GM12878 (cell line): ENCODE data around the gene SLC26A1. TPM values are rescaled to one million over a fixed set of nuclear protein-coding genes. Genes with fewer than 3 reads are reported as not detected.

Experiments
- ATAC-seq: fragments of 200-7000 bp; cut with Tn5 transposase; 3 replicates; pipeline ENCODE4 v1.9.1; 2020; ENCODE audit warnings: mild to moderate bottlenecking, moderate library complexity
- BruUV-seq: library from RNA; stranded (reverse); fragments of 400-500 nt; replicated peaks from 2 replicates; lab custom pipeline; 2021; lab: Mats Ljungman, UMichigan
- CTCF ChIA-PET: fragments of 300-600 bp; sonication (Branson Sonifier 250); formaldehyde crosslinking; extraction: SDS; loops from one replicate; lab custom pipeline; 2021; ENCODE audit warnings: inconsistent platforms; lab: Yijun Ruan, JAX
- POLR2A ChIA-PET: fragments of 350-600 bp; formaldehyde crosslinking; extraction: SDS; loops from one replicate; lab custom pipeline; 2021; ENCODE audit warnings: inconsistent platforms; lab: Charles Lee
- RAD21 ChIA-PET: fragments of 300-600 bp; sonication (Branson Sonifier 250); formaldehyde crosslinking; loops from one replicate; lab custom pipeline; 2023; ENCODE audit warnings: antibody characterized with exemption; ENCODE audit not compliant: unreplicated experiment; lab: Charles Lee
- SMC1A ChIA-PET: fragments of 300-600 bp; sonication (Branson Sonifier 250); formaldehyde crosslinking; loops from one replicate; lab custom pipeline; 2023; ENCODE audit not compliant: unreplicated experiment, uncharacterized antibody; lab: Charles Lee
- DNase-seq: peaks from one replicate; pipeline ENCODE4 v3.0.0-alpha.2; 2011; ENCODE audit warnings: low read depth, low spot score
- FAIRE-seq: peaks from 3 replicates; lab custom pipeline; 2011; peaks lifted over from hg19 to GRCh38; lab: Jason Lieb, UNC
- H2AFZ ChIP-seq: 2 replicates; pipeline ENCODE4 v1.6.0; 2011; ENCODE audit warnings: low read depth, low read length, control low read depth; ENCODE audit not compliant: control insufficient read depth
- H3K27ac ChIP-seq: 2 replicates; pipeline ENCODE4 v1.5.1; 2011; ENCODE audit warnings: control low read depth; ENCODE audit not compliant: control insufficient read depth, insufficient read depth
- H3K27me3 ChIP-seq, 2 experiments: replicated peaks in 1 of 2; 2 replicates each; pipeline versions ENCODE4 v1.6.0 to v1.6.1; 2011; ENCODE audit warnings: low read length in 1 of 2; ENCODE audit not compliant: control insufficient read depth in 2 of 2, insufficient read depth in 2 of 2
- H3K36me3 ChIP-seq, 2 experiments: 2 replicates each; pipeline ENCODE4 v1.5.1; 2011; ENCODE audit warnings: low read length in 1 of 2; ENCODE audit not compliant: control insufficient read depth in 2 of 2, insufficient read depth in 2 of 2
- H3K4me1 ChIP-seq: 2 replicates; pipeline ENCODE4 v1.6.1; 2011; ENCODE audit warnings: mild to moderate bottlenecking, low read length, moderate library complexity, mixed read lengths; ENCODE audit not compliant: control insufficient read depth, insufficient read depth
- H3K4me2 ChIP-seq: 2 replicates; pipeline ENCODE4 v1.6.0; 2011; ENCODE audit warnings: control low read depth; ENCODE audit not compliant: control insufficient read depth, insufficient read depth
- H3K4me3 ChIP-seq: fragments of 200-600 bp; sonication (generic); 2 replicates; pipeline ENCODE4 v1.5.1; 2016
- H3K79me2 ChIP-seq: 2 replicates; pipeline ENCODE4 v1.6.0; 2011; ENCODE audit warnings: low read length; ENCODE audit not compliant: control insufficient read depth, insufficient read depth
- H3K9ac ChIP-seq: 2 replicates; pipeline ENCODE4 v1.8.0; 2011; ENCODE audit warnings: low read length, control low read depth, mixed read lengths; ENCODE audit not compliant: control insufficient read depth, insufficient read depth
- H3K9me3 ChIP-seq: replicated peaks from 3 replicates; pipeline ENCODE4 v1.5.1; 2011; ENCODE audit warnings: mild to moderate bottlenecking, low read length; ENCODE audit not compliant: control insufficient read depth, insufficient read depth
- H4K20me1 ChIP-seq: 2 replicates; pipeline ENCODE4 v1.6.0; 2011; ENCODE audit not compliant: control insufficient read depth, insufficient read depth
- BHLHE40 ChIP-seq, 2 experiments: fragments of 450-650 bp in 1 of 2; IDR thresholded peaks; 2 replicates each; pipeline ENCODE4 v1.6.1; 2011 to 2017; ENCODE audit warnings: low read depth in 2 of 2, borderline replicate concordance in 1 of 2, improper control_type of control experiment in 1 of 2, low read length in 1 of 2, mild to moderate bottlenecking in 1 of 2
- CEBPB ChIP-seq, 2 experiments: fragments of 150-350 bp in 1 of 2; IDR thresholded peaks; 2 replicates each; pipeline ENCODE4 v1.6.1; 2012 to 2014; ENCODE audit warnings: low read depth in 2 of 2, low read length in 2 of 2, borderline replicate concordance in 1 of 2, inconsistent platforms in 1 of 2
- DPF2 ChIP-seq: fragments of 450-650 bp; IDR thresholded peaks from 2 replicates; pipeline ENCODE4 v1.6.1; 2017; ENCODE audit warnings: mild to moderate bottlenecking
- ETV6 ChIP-seq, 2 experiments: fragments of 450-650 bp in 1 of 2; IDR thresholded peaks in 1 of 2; conservative IDR thresholded peaks in 1 of 2; 2 replicates each; pipeline ENCODE4 v1.6.1; 2014; ENCODE audit warnings: antibody characterized with exemption in 1 of 2, borderline replicate concordance in 1 of 2, low read depth in 1 of 2, mild to moderate bottlenecking in 1 of 2, moderate library complexity in 1 of 2
- EZH2 ChIP-seq: IDR thresholded peaks from 2 replicates; pipeline ENCODE4 v1.6.1; 2012; ENCODE audit warnings: low read depth, mild to moderate bottlenecking, control low read depth, inconsistent platforms, low read length, borderline replicate concordance; ENCODE audit not compliant: control insufficient read depth
- FOS ChIP-seq: IDR thresholded peaks from 3 replicates; pipeline ENCODE4 v1.6.1; 2011; ENCODE audit warnings: borderline replicate concordance; ENCODE audit not compliant: insufficient read length; ENCODE audit errors: extremely low read depth
- FOXM1 ChIP-seq: IDR thresholded peaks from 2 replicates; pipeline ENCODE4 v1.6.1; 2012; ENCODE audit warnings: low read depth, mild to moderate bottlenecking, inconsistent platforms, low read length, moderate library complexity
- GABPA ChIP-seq: IDR thresholded peaks from 2 replicates; pipeline ENCODE4 v1.6.1; 2014; ENCODE audit warnings: antibody characterized with exemption, low read depth, mild to moderate bottlenecking, inconsistent platforms
- KAT2A ChIP-seq: conservative IDR thresholded peaks from 2 replicates; pipeline ENCODE4 v1.6.1; 2011; ENCODE audit warnings: low read depth, low read length; ENCODE audit not compliant: control insufficient read depth
- MTA2 ChIP-seq: fragments of 450-650 bp; IDR thresholded peaks from 2 replicates; pipeline ENCODE4 v1.6.1; 2016; ENCODE audit warnings: low read depth, mild to moderate bottlenecking, moderate library complexity
- NFXL1 ChIP-seq: fragments of 450-650 bp; IDR thresholded peaks from 2 replicates; pipeline ENCODE4 v1.6.1; 2017; ENCODE audit warnings: antibody characterized with exemption, mild to moderate bottlenecking, borderline replicate concordance
- POLR2A ChIP-seq: IDR thresholded peaks from 2 replicates; pipeline ENCODE4 v1.6.1; 2011; ENCODE audit warnings: low read depth, mild to moderate bottlenecking, low read length
- RUNX3 ChIP-seq: IDR thresholded peaks from 2 replicates; pipeline ENCODE4 v1.6.1; 2012; ENCODE audit warnings: low read length, inconsistent platforms
- SMC3 ChIP-seq: IDR thresholded peaks from 2 replicates; pipeline ENCODE4 v1.6.1; 2011; ENCODE audit warnings: low read length, improper control_type of control experiment, borderline replicate concordance
- SP1 ChIP-seq: IDR thresholded peaks from one replicate; pipeline ENCODE4 v1.6.1; 2011; ENCODE audit warnings: low read depth, low read length
- WRNIP1 ChIP-seq: IDR thresholded peaks from 2 replicates; pipeline ENCODE4 v1.6.1; 2011; ENCODE audit warnings: low read depth, low read length, improper control_type of control experiment, borderline replicate concordance
- WGBS: methylation state at CpG from one replicate; pipeline ENCODE4 v1.1.6; 2016; ENCODE audit warnings: low lambda C conversion rate; ENCODE audit not compliant: insufficient replicate concordance, insufficient coverage; ENCODE audit errors: missing lambda C conversion rate; 5-methylcytosine and 5-hydroxymethylcytosine counted together
- in situ Hi-C: fragments of 300-500 bp; cut with MboI; formaldehyde crosslinking; loops from 9 replicates; pipeline ENCODE4 v1.14.3; 2018; ENCODE audit warnings: mixed read lengths
- intact Hi-C: fragments of 100-400 bp; cut with micrococcal nuclease; formaldehyde crosslinking; loops from one replicate; pipeline ENCODE4 v1.14.2; 2022; ENCODE audit not compliant: unreplicated experiment
- polyA plus RNA-seq, 11 experiments: library from polyadenylated mRNA; depleted of rRNA in 4 of 11; unstranded in 6 of 11; stranded (reverse) in 5 of 11; fragments of >200 nt; fragmentation: Nextera tagmentation in 4 of 11; fragmentation: Illumina TruSeq in 1 of 11; extraction: Ambion mirVana in 4 of 11; extraction: Trizol in 1 of 11; gene quantifications; 1 replicate in 1 of 11; 2 replicates in 10 of 11; pipeline versions ENCODE4 v1.2.1 to v1.2.3, GENCODE V29; 2011 to 2016; ENCODE audit warnings: inconsistent platforms in 2 of 11, missing spikeins in 2 of 11, low read depth in 1 of 11
- total RNA-seq, 4 experiments: library from RNA; depleted of rRNA in 3 of 4; stranded (reverse); fragments of >200 nt in 3 of 4; fragmentation: Illumina TruSeq in 1 of 4; extraction: Trizol in 1 of 4; gene quantifications; 2 replicates each; pipeline versions ENCODE4 v1.2.1 to v1.2.3, GENCODE V29; 2013 to 2021
- TF ChIP-seq, protein P1 (sequence below): fragments of 450-650 bp; IDR thresholded peaks from 2 replicates; pipeline ENCODE4 v1.6.1; 2017; ENCODE audit warnings: borderline replicate concordance
- TF ChIP-seq, protein P2 (sequence below): IDR thresholded peaks from 2 replicates; pipeline ENCODE4 v1.6.1; 2012; ENCODE audit warnings: low read depth, low read length, improper control_type of control experiment
- TF ChIP-seq, protein P3 (sequence below): fragments of 150-350 bp; IDR thresholded peaks from 2 replicates; pipeline ENCODE4 v1.6.1; 2014; ENCODE audit warnings: mild to moderate bottlenecking, low read depth, low read length

SLC26A1 gene
- total and polyA plus RNA-seq, 10 of the 15 experiments (the other 5 are each of a cell fraction or from before 2014, with no cell fraction given), result 0.05 to 0.96 (median 0.28) TPM; not detected in 5

GRCh38 chr4:1022739-1023066, 29.5 kb upstream of the SLC26A1 start (continued):
- TF ChIP-seq ETV6 (conservative IDR thresholded peaks at IDR 0.05 in 1 of 2, IDR thresholded peaks at IDR 0.05 in 1 of 2; ENCODE audit: borderline replicate concordance in 1 of 2, low read depth in 1 of 2) (no peak), WRNIP1 (no peak)

- H3K27me3 ChIP-seq, result no peaks in the 10 kb centered on the region
- 70% methylated on average over 35 of the region's 46 CpGs for WGBS
- ATAC-seq (no peak), DNase-seq (no peak), FAIRE-seq (no peak)
- ChIA-PET POLR2A (interaction anchor here (1.7 kb wide), 1 partner anchor 54 kb away, joined by 3 read pairs; no protein-coding TSS in a partner anchor), RAD21 (no interaction called here), SMC1A (no interaction called here), CTCF (interaction anchor here (0.6 kb wide), 1 partner anchor 153 kb away, joined by 3 read pairs; no protein-coding TSS in a partner anchor)
- H3K4me3 ChIP-seq, result no peak overlapping the region
- H3K9ac ChIP-seq, result no peak overlapping the region
- no peak overlapping the region for H2AFZ ChIP-seq
- H3K79me2 ChIP-seq, result no peaks in the 10 kb centered on the region
- H3K36me3 ChIP-seq, result no peaks in the 10 kb centered on the region
- no peaks in the 10 kb centered on the region for H4K20me1 ChIP-seq
- peaks cover 17% of the 10 kb centered on the region for H3K4me1 ChIP-seq
- no peaks in the 10 kb centered on the region for H3K9me3 ChIP-seq
- no TSS peak for BruUV-seq
- peak overlapping the region; percentile 44; the same call in 1 of the 2 replicates for H3K4me2 ChIP-seq
- H3K27ac ChIP-seq, result no peak overlapping the region
- in situ Hi-C loops (no loop called here), intact Hi-C loops (no loop called here)
- TF ChIP-seq CEBPB (IDR thresholded peaks at IDR 0.05; ENCODE audit: borderline replicate concordance in 1 of 2, low read depth in 2 of 2, low read length in 2 of 2), result no peak
- TF ChIP-seq SP1, result no peak
- TF ChIP-seq, protein P1, sequence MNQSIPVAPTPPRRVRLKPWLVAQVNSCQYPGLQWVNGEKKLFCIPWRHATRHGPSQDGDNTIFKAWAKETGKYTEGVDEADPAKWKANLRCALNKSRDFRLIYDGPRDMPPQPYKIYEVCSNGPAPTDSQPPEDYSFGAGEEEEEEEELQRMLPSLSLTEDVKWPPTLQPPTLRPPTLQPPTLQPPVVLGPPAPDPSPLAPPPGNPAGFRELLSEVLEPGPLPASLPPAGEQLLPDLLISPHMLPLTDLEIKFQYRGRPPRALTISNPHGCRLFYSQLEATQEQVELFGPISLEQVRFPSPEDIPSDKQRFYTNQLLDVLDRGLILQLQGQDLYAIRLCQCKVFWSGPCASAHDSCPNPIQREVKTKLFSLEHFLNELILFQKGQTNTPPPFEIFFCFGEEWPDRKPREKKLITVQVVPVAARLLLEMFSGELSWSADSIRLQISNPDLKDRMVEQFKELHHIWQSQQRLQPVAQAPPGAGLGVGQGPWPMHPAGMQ, result no peak
- TF ChIP-seq MTA2, result no peak
- TF ChIP-seq, protein P2, sequence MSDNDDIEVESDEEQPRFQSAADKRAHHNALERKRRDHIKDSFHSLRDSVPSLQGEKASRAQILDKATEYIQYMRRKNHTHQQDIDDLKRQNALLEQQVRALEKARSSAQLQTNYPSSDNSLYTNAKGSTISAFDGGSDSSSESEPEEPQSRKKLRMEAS, result no peak
- TF ChIP-seq POLR2A, result no peak; the same call in 1 of the 2 replicates
- no peak for TF ChIP-seq EZH2
- TF ChIP-seq, protein P3, sequence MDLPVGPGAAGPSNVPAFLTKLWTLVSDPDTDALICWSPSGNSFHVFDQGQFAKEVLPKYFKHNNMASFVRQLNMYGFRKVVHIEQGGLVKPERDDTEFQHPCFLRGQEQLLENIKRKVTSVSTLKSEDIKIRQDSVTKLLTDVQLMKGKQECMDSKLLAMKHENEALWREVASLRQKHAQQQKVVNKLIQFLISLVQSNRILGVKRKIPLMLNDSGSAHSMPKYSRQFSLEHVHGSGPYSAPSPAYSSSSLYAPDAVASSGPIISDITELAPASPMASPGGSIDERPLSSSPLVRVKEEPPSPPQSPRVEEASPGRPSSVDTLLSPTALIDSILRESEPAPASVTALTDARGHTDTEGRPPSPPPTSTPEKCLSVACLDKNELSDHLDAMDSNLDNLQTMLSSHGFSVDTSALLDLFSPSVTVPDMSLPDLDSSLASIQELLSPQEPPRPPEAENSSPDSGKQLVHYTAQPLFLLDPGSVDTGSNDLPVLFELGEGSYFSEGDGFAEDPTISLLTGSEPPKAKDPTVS, result no peak
- no peak for TF ChIP-seq KAT2A
- TF ChIP-seq DPF2, result no peak
- TF ChIP-seq SMC3, result no peak
- no peak for TF ChIP-seq NFXL1
- no peak for TF ChIP-seq BHLHE40 (IDR thresholded peaks at IDR 0.05; ENCODE audit: borderline replicate concordance in 1 of 2, low read depth in 2 of 2, low read length in 1 of 2)
- no peak for TF ChIP-seq GABPA
- no peak for TF ChIP-seq RUNX3
- no peak for TF ChIP-seq FOXM1
- TF ChIP-seq FOS, result no peak
Measured at GRCh38 chr4:1022051-1022738, 29.0 kb upstream of the SLC26A1 start.
